Measurements from ENCODE around the gene UBL4B. TPM values are rescaled to one million over a fixed set of nuclear protein-coding genes. Genes with fewer than 3 reads are reported as not detected.

Gene UBL4B
- total RNA-seq, 1 donor from 2014 or later, result 1.0 TPM

DNA sequence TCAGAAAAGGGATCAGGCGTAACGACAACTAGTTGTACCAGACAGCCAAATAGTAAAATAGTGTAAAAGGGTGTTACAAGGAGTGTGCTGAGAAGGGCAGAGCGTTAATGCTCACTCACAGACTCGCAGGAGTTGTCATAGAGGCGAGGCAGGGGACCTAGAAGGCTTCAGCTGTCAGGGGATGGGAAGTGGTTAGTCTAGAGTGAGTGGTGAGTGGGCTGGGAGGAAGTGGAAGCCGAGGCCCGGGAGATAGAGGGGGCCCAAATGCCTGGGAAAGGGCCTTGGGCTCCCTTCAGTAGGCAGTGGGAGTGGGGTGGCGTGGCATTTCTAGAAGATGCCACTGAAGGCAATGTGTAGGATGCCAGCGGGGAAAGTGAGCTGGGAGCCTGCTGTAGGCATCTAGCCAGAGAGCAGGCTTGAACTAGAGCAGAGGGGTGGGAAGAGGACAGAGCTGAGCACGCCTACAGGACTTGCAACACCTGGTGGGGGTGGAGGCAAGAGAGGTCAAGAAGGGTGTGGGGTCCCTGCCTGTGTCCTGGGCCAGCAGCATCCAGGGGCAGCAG, 48.4 kb downstream of the UBL4B start:
- H3K27me3 Mint-ChIP-seq, result peaks cover 62% of the 10 kb centered on the region
- no peak overlapping the region for H3K27ac Mint-ChIP-seq
- H3K4me3 Mint-ChIP-seq, result no peak overlapping the region
- no peak for DNase-seq (ENCODE audit: extremely low spot score, unreplicated experiment)
- H3K9me3 Mint-ChIP-seq, result no peaks in the 10 kb centered on the region
- H3K36me3 Mint-ChIP-seq, result no peaks in the 10 kb centered on the region
- TF ChIP-seq, protein P1, sequence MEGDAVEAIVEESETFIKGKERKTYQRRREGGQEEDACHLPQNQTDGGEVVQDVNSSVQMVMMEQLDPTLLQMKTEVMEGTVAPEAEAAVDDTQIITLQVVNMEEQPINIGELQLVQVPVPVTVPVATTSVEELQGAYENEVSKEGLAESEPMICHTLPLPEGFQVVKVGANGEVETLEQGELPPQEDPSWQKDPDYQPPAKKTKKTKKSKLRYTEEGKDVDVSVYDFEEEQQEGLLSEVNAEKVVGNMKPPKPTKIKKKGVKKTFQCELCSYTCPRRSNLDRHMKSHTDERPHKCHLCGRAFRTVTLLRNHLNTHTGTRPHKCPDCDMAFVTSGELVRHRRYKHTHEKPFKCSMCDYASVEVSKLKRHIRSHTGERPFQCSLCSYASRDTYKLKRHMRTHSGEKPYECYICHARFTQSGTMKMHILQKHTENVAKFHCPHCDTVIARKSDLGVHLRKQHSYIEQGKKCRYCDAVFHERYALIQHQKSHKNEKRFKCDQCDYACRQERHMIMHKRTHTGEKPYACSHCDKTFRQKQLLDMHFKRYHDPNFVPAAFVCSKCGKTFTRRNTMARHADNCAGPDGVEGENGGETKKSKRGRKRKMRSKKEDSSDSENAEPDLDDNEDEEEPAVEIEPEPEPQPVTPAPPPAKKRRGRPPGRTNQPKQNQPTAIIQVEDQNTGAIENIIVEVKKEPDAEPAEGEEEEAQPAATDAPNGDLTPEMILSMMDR (conservative IDR thresholded peaks at IDR 0.05), result no peak
- no peaks in the 10 kb centered on the region for H3K4me1 Mint-ChIP-seq (ENCODE audit: unreplicated experiment)

DNA sequence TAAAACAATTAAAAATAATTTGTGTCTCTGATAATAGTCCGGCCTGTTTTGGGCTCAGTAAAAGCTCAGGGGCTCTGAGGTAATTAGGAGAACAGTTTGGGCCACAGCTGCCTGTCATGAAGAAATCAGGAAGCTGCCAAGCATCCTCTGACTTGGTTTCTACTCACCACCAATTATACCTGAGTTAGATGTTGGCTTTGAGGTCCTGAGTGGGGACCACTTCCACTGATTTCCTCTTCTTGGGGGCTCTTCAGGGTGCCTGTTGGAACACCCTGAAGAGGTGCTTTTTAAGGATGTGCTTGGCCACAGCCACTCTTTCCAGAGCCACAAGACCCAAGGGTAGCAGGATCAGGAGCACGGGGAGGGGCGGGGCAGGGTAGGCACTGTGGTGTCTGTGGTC, 48.9 kb downstream of the UBL4B start:
- Mint-ChIP-seq H3K9me3 (no peaks in the 10 kb centered on the region), H3K4me3 (no peak overlapping the region), H3K27ac (no peak overlapping the region), H3K4me1 (ENCODE audit: unreplicated experiment) (no peaks in the 10 kb centered on the region), H3K27me3 (peaks cover 59% of the 10 kb centered on the region), H3K36me3 (no peaks in the 10 kb centered on the region)
- DNase-seq (ENCODE audit: extremely low spot score, unreplicated experiment), result no peak
- TF ChIP-seq, protein P1 (conservative IDR thresholded peaks at IDR 0.05), result no peak

DNA sequence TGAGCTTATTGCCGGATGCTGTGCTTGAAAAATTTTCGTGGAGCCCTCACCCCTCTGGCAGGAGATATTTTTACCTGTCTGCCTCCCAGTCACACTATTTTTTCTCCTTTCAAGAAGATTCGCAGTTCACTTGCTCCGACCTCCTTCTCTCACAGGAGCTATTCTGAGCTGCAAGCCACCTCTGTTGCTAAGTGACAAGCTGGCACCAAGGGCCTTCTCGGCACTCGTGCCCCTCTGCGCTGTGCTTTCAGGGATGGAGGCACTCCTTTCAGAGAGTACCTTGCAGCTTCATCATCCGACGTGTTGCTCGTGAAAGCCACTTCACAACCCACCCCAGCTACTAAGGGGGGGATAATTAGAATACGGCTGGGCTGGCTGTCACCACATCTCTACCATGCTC, 49.6 kb downstream of the UBL4B start:
- Mint-ChIP-seq H3K27ac (no peak overlapping the region), H3K9me3 (no peaks in the 10 kb centered on the region), H3K4me1 (ENCODE audit: unreplicated experiment) (no peaks in the 10 kb centered on the region), H3K4me3 (no peak overlapping the region), H3K27me3 (peaks cover 59% of the 10 kb centered on the region), H3K36me3 (no peaks in the 10 kb centered on the region)
- no peak for DNase-seq (ENCODE audit: extremely low spot score, unreplicated experiment)
- TF ChIP-seq, protein P1 (conservative IDR thresholded peaks at IDR 0.05), result no peak

Other genes starting within 250 kb of the UBL4B start
- gene CSF1, start 201.6 kb upstream of the UBL4B start, total RNA-seq (ENCODE audit: low replicate concordance), result 10.9 and 15.2 TPM in 2 replicates
- 87.1 and 88.1 TPM in 2 replicates for gene AHCYL1, start 127.7 kb upstream of the UBL4B start, total RNA-seq (ENCODE audit: low replicate concordance)
- 46.7 and 69.2 TPM in 2 replicates for gene STRIP1, start 77.8 kb upstream of the UBL4B start, total RNA-seq (ENCODE audit: low replicate concordance)
- gene ALX3, start 41.8 kb upstream of the UBL4B start, total RNA-seq (ENCODE audit: low replicate concordance), result 1.4 and 19.8 TPM in 2 replicates
- 0.50 and 0.58 TPM in 2 replicates for gene SLC6A17, start 38.1 kb downstream of the UBL4B start, total RNA-seq (ENCODE audit: low replicate concordance)
- 3.4 and 4.8 TPM in 2 replicates for gene KCNC4, start 97.9 kb downstream of the UBL4B start, total RNA-seq (ENCODE audit: low replicate concordance)
- 23.2 and 41.4 TPM in 2 replicates for gene RBM15, start 226.9 kb downstream of the UBL4B start, total RNA-seq (ENCODE audit: low replicate concordance)

All from type B pancreatic cell (in vitro differentiated cells).